ENCODE data around the gene TYW5.

- TF ChIP-seq CTCF (IDR thresholded peaks at IDR 0.05; ENCODE audit: insufficient read depth, low read depth, low read length) (no peak), EZH2 (IDR thresholded peaks at IDR 0.05; ENCODE audit: insufficient read depth, low read length) (no peak)
These were observed 40.8 kb downstream of the TYW5 start for GRCh38 chr2:199914372-199914958.

Measured in astrocyte (in vitro differentiated cells and primary cell).